Heart left ventricle (tissue), 16 donors: ENCODE results near the gene SENP6. TPM values are rescaled to one million over a fixed set of nuclear protein-coding genes. Genes with fewer than 3 reads are reported as not detected.
A peak's percentile ranks its signal among the peaks of the same experiment; 100 is the strongest.

Experiments used
- ATAC-seq, 4 donors: fragments of 200-7000 bp; cut with Tn5 transposase; one replicate each; pipeline ENCODE4 v1.9.1; 2020 to 2022; ENCODE audit warnings: moderate library complexity in 4 of 4, mild to moderate bottlenecking in 3 of 4, moderate number of reproducible peaks in 1 of 4
- DNase-seq, 5 donors: peaks; one replicate each; pipeline ENCODE4 v3.0.0-alpha.2; 2020
- H3K27ac ChIP-seq, 12 donors: fragments of 200-600 bp; sonication (generic) in 4 of 12; one replicate each; pipeline versions ENCODE4 v1.5.0 to v1.8.0; 2016 to 2022; ENCODE audit warnings: mild to moderate bottlenecking in 2 of 12
- H3K27me3 ChIP-seq, 9 donors: fragments of 200-600 bp; sonication (generic) in 2 of 9; one replicate each; pipeline versions ENCODE4 v1.5.1 to v1.8.0; 2016 to 2022; ENCODE audit warnings: mild to moderate bottlenecking in 3 of 9
- H3K36me3 ChIP-seq, 9 donors: fragments of 200-600 bp; sonication (generic) in 2 of 9; one replicate each; pipeline versions ENCODE4 v1.5.0 to v1.8.0; 2018 to 2022; ENCODE audit warnings: mild to moderate bottlenecking in 2 of 9
- H3K4me1 ChIP-seq, 12 donors: fragments of 200-600 bp; sonication (generic) in 4 of 12; one replicate each; pipeline versions ENCODE4 v1.5.0 to v1.8.0; 2016 to 2022; ENCODE audit warnings: mild to moderate bottlenecking in 3 of 12
- H3K4me3 ChIP-seq, 12 donors: fragments of 200-600 bp; sonication (generic) in 4 of 12; one replicate each; pipeline versions ENCODE4 v1.5.0 to v1.8.0; 2017 to 2022; ENCODE audit warnings: mild to moderate bottlenecking in 9 of 12, moderate library complexity in 4 of 12
- H3K9me3 ChIP-seq, 12 donors: fragments of 200-600 bp; sonication (generic) in 4 of 12; one replicate each; pipeline versions ENCODE4 v1.5.0 to v1.8.0; 2016 to 2022; ENCODE audit warnings: mild to moderate bottlenecking in 1 of 12
- CTCF ChIP-seq, 12 donors: fragments of 200-600 bp; sonication (generic) in 4 of 12; IDR thresholded peaks; one replicate each; pipeline versions ENCODE4 v1.5.0 to v1.8.0; 2018 to 2022; ENCODE audit warnings: antibody characterized with exemption in 12 of 12, mild to moderate bottlenecking in 5 of 12
- POLR2A ChIP-seq, 2 donors: fragments of 450-650 bp; IDR thresholded peaks; one replicate each; pipeline ENCODE4 v1.6.1; 2017; ENCODE audit warnings: antibody characterized with exemption in 2 of 2, mild to moderate bottlenecking in 2 of 2, moderate library complexity in 2 of 2
- WGBS, 4 donors: extraction: QIAGEN DNeasy Blood & Tissue Kit in 2 of 4; methylation state at CpG; one replicate each; pipeline versions ENCODE4 v1.1.5 to v1.1.7; 2013 to 2018; 5-methylcytosine and 5-hydroxymethylcytosine counted together
- intact Hi-C, 10 donors: fragments of 100-400 bp; cut with DNase I; formaldehyde crosslinking; loops; one replicate each; pipeline versions ENCODE4 v1.11.1 to v1.14.2; 2022
- polyA plus RNA-seq, 2 donors: library from polyadenylated mRNA; stranded (reverse); fragments of 200-250 nt; gene quantifications; one replicate each; pipeline ENCODE4 v1.2.3, GENCODE V29; 2013
- total RNA-seq, 9 donors: library from RNA; depleted of rRNA in 2 of 9; stranded (reverse); fragments of >200 nt in 2 of 9; fragmentation: NEBNext Ultra II Directional in 3 of 9; extraction: Animal tissue kit (Norgen Biotek cat#: 25700) in 3 of 9; gene quantifications; one replicate each; pipeline versions ENCODE4 v1.1.0 to v1.2.4, GENCODE V29; 2016 to 2023
- donor health status: ischemic (EF 13 %, LVEDD 7.1; RV severe dilation, severe dysfunction).
- donor health status: healthy with polysubstance abuse.
- donor health status: DM: no; HTN: yes; CAD: no.
- donor health status: DM: no; HTN: no; CAD: no.
- donor health status: ischemic (EF 25% LVEDD 6.9; RV normal size, moderate dysfunction).
- donor health status: ischemic (EF 25% LVEDD 5.7; RV mildly dilated, moderate dysfunction).
- donor health status: healthy.
- donor health status: DM: yes; HTN: yes; CAD: no.
- donor health status: ischemic (EF 35%, LVEDD 5.7; RV mildly dilated, moderate dysfunction).
- donor health status: nonischemic (EF 11% LVEDD 7.7; RV severe dilation, severe dysfunction).
- donor health status: DM: yes; HTN: yes; CAD: no.
- donor health status: PGD.
- donor health status: ischemic (EF 29% LVEDD 5.4; RV normal size, mild dysfunction).
- donor health status: nonischemic (EF 23%, LVEDD 6.1; RV moderate dilation, normal function).

SENP6 gene
- total and polyA plus RNA-seq, 11 donors = 16.2 to 71.5 (median 53.9) TPM

DNA sequence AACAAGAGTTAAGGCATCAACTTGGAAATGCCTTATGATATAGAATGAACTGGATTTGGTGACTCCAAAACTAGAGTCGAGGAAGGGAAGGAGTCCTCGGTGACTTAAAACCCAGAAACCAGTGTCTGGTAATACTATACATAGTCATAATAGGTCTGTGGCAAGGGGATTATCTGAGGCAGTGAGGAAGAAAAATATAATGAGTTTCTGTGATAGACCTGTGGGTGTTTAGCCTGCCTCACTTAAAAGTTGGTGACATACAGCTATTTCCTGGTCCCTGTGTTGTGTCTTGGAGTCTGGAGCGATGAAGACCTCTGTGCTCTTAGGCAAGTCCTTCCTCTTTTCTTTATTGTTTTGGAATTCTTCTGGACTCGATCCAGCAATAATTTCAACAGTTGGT, 142.3 kb downstream of the SENP6 start:
- H3K27me3 ChIP-seq = peaks cover 0 to 29% (median 0%) of the 10 kb centered on the region in 9 donors
- DNase-seq = no peak
- H3K9me3 ChIP-seq = no peaks in the 10 kb centered on the region
- intact Hi-C loops = no loop called here
- H3K4me1 ChIP-seq = peaks cover 0 to 8% (median 2%) of the 10 kb centered on the region in 12 donors
- no peak for TF ChIP-seq POLR2A (IDR thresholded peaks at IDR 0.05)
- no peaks in the 10 kb centered on the region for H3K36me3 ChIP-seq
- no peak overlapping the region for H3K4me3 ChIP-seq
- WGBS, 4 donors = 70 to 75% (median 71%) methylated on average over 4 of the region's 4 CpGs
- H3K27ac ChIP-seq = no peak overlapping the region
- no peak for ATAC-seq

- peaks cover 0 to 43% (median 0%) of the 10 kb centered on the region in 9 donors for H3K27me3 ChIP-seq
Observed at GRCh38 chr6:75745404-75745803, 143.7 kb downstream of the SENP6 start.

GRCh38 chr6:75746221-75746620, 144.5 kb downstream of the SENP6 start:
- Histone ChIP-seq H3K36me3 (no peaks in the 10 kb centered on the region), H3K4me1 (peaks cover 0 to 23% (median 10%) of the 10 kb centered on the region in 12 donors), H3K9me3 (no peaks in the 10 kb centered on the region), H3K27ac (no peak overlapping the region), H3K27me3 (peaks cover 0 to 49% (median 0%) of the 10 kb centered on the region in 9 donors), H3K4me3 (no peak overlapping the region)
- TF ChIP-seq CTCF (IDR thresholded peaks at IDR 0.05) (no peak), POLR2A (IDR thresholded peaks at IDR 0.05) (no peak)
- ATAC-seq = no peak
- intact Hi-C loops = no loop called here
- no peak for DNase-seq
- 13 to 21% (median 16%) methylated on average over 2 of the region's 2 CpGs for WGBS, 4 donors

More at GRCh38 chr6:75745404-75745803, 143.7 kb downstream of the SENP6 start:
- intact Hi-C loops = no loop called here
- no peak for DNase-seq
- no peaks in the 10 kb centered on the region for H3K9me3 ChIP-seq
- WGBS, 4 donors = 89 to 94% (median 90%) methylated on average over 3 of the region's 3 CpGs
- no peak overlapping the region for H3K4me3 ChIP-seq
- no peaks in the 10 kb centered on the region for H3K36me3 ChIP-seq
- TF ChIP-seq POLR2A (IDR thresholded peaks at IDR 0.05) = no peak
- no peak for TF ChIP-seq CTCF (IDR thresholded peaks at IDR 0.05)
- no peak for ATAC-seq
- H3K27ac ChIP-seq = no peak overlapping the region
- H3K4me1 ChIP-seq = peaks cover 0 to 17% (median 5%) of the 10 kb centered on the region in 12 donors

DNA sequence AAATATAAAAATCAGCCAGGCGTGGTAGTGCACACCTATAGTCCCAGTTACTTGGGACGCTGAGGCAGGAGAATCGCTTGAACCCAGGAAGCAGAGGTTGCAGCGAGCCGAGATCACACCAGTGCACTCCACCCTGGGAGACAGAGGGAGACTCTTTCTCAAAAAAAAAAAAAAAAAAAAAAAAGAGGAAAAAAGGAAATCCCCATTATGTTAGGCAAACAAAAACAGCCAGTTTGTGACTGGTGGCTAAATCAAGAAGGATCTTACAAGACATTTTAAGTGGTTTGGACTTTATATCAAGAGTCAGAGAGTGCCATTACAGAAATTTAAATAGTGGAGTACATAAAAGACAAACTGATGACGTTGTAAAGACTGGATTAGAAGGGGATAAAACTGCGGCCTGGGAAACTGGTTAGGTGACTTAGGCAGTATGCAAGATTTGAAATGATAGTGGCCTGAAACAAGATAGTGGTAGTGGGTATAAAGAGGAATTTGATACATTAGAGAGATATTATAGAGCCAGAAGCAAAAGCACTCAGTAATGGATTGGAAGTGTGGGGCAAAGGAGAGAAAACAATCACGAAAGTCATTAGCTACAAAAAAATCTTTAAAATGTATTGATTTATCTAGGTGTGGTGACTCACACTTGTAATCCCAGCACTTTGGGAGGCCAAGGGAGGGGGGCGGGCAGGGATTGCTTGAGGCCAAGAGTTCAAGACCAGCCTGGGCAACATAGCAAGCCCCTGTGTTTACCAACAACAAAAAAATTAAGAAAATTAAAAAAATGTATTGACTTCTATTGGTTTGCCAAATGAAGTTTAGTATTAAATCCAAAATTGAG, 145.7 kb downstream of the SENP6 start:
- TF ChIP-seq POLR2A (IDR thresholded peaks at IDR 0.05) (no peak), CTCF (IDR thresholded peaks at IDR 0.05) (no peak)
- no peak overlapping the region for H3K27ac ChIP-seq
- intact Hi-C loops = no loop called here
- ATAC-seq (no peak), DNase-seq (no peak)
- H3K9me3 ChIP-seq = no peaks in the 10 kb centered on the region
- H3K4me3 ChIP-seq = peak overlapping the region in 1 of 12 donors; percentile 97
- WGBS, 4 donors = 76 to 96% (median 92%) methylated on average over 9 of the region's 9 CpGs
- no peaks in the 10 kb centered on the region for H3K36me3 ChIP-seq
- peaks cover 0 to 55% (median 0%) of the 10 kb centered on the region in 9 donors for H3K27me3 ChIP-seq
- H3K4me1 ChIP-seq = peaks cover 0 to 31% (median 13%) of the 10 kb centered on the region in 12 donors
